Calu3 (cell line): ENCODE results near the gene ECI1. TPM values are rescaled to one million over a fixed set of nuclear protein-coding genes. Genes with fewer than 3 reads are reported as not detected.
A peak's percentile ranks its signal among the peaks of the same experiment; 100 is the strongest.

Experiments
- BruUV-seq: library from RNA; stranded (reverse); fragments of 400-500 nt; replicated peaks from 2 replicates; lab custom pipeline; 2021; lab: Mats Ljungman, UMichigan
- CTCF ChIA-PET: fragments of 300-600 bp; sonication (Branson Sonifier 250); formaldehyde crosslinking; loops from one replicate; lab custom pipeline; 2022; ENCODE audit warnings: antibody characterized with exemption; lab: Charles Lee
- DNase-seq: peaks from one replicate; pipeline ENCODE4 v3.0.0; 2022
- H3K27ac Mint-ChIP-seq: one replicate; pipeline ENCODE4 v1.8.0; 2022; ENCODE audit warnings: mixed read lengths; ENCODE audit not compliant: unreplicated experiment
- H3K27me3 Mint-ChIP-seq: one replicate; pipeline ENCODE4 v1.8.0; 2022; ENCODE audit warnings: mixed read lengths; ENCODE audit not compliant: unreplicated experiment
- H3K36me3 Mint-ChIP-seq: one replicate; pipeline ENCODE4 v1.8.0; 2022; ENCODE audit warnings: mild to moderate bottlenecking, moderate library complexity, mixed read lengths; ENCODE audit not compliant: insufficient read depth, unreplicated experiment
- H3K4me1 Mint-ChIP-seq: one replicate; pipeline ENCODE4 v1.8.0; 2022; ENCODE audit warnings: mild to moderate bottlenecking, low read depth, mixed read lengths; ENCODE audit not compliant: unreplicated experiment
- H3K4me3 Mint-ChIP-seq: one replicate; pipeline ENCODE4 v1.8.0; 2022; ENCODE audit warnings: mild to moderate bottlenecking, low read depth, moderate library complexity, mixed read lengths; ENCODE audit not compliant: unreplicated experiment
- H3K9me3 Mint-ChIP-seq: one replicate; pipeline ENCODE4 v1.8.0; 2022; ENCODE audit warnings: low read depth, mixed read lengths; ENCODE audit not compliant: unreplicated experiment
- intact Hi-C: fragments of 100-400 bp; cut with micrococcal nuclease; formaldehyde crosslinking; loops from one replicate; pipeline ENCODE4 v1.10.0; 2022; ENCODE audit not compliant: unreplicated experiment
- total RNA-seq: library from RNA; stranded (reverse); gene quantifications from 2 replicates; pipeline ENCODE4 v1.2.3, GENCODE V29; 2022
- TF ChIP-seq, protein P1 (sequence below): fragments of 200-600 bp; IDR thresholded peaks from one replicate; pipeline ENCODE4 v1.8.0; 2022; ENCODE audit warnings: antibody characterized with exemption; ENCODE audit not compliant: unreplicated experiment

ECI1 gene
- total RNA-seq, 1 experiment from 2014 or later: 85.7 TPM

- no peak for DNase-seq
- no TSS peak for BruUV-seq
- Mint-ChIP-seq H3K9me3 (no peaks in the 10 kb centered on the region), H3K27ac (no peak overlapping the region), H3K4me1 (peaks cover 9% of the 10 kb centered on the region), H3K4me3 (no peak overlapping the region), H3K27me3 (no peaks in the 10 kb centered on the region), H3K36me3 (peaks cover 74% of the 10 kb centered on the region)
- TF ChIP-seq, protein P1, sequence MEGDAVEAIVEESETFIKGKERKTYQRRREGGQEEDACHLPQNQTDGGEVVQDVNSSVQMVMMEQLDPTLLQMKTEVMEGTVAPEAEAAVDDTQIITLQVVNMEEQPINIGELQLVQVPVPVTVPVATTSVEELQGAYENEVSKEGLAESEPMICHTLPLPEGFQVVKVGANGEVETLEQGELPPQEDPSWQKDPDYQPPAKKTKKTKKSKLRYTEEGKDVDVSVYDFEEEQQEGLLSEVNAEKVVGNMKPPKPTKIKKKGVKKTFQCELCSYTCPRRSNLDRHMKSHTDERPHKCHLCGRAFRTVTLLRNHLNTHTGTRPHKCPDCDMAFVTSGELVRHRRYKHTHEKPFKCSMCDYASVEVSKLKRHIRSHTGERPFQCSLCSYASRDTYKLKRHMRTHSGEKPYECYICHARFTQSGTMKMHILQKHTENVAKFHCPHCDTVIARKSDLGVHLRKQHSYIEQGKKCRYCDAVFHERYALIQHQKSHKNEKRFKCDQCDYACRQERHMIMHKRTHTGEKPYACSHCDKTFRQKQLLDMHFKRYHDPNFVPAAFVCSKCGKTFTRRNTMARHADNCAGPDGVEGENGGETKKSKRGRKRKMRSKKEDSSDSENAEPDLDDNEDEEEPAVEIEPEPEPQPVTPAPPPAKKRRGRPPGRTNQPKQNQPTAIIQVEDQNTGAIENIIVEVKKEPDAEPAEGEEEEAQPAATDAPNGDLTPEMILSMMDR: no peak
- CTCF ChIA-PET: interaction anchor here (0.6 kb wide), 1 partner anchor 572 kb away, joined by 4 read pairs; no protein-coding TSS in a partner anchor
- intact Hi-C loops: no loop called here
Measured at GRCh38 chr16:2228161-2228824, 23.1 kb downstream of the ECI1 start.

DNA sequence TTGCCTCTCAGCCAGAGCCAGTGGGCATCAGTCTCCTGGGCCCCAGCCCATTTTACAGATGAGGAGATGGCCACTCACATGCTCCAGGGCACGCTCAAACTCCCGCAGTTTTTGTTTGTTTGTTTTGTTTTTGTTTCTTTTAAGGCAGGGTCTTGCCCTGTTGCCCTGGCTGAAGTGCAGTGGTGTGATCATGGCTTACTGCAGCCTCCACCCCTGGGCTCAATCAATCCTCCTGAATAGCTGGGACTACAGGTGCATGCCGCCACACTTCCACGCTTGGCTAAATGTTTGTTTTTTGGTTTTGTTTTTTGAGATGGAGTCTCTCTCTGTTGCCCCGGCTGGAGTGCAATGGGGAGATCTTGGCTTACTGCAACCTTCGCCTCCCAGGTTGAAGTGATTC, 24.5 kb downstream of the ECI1 start:
- intact Hi-C loops: no loop called here
- CTCF ChIA-PET: interaction anchor here (0.9 kb wide), 1 partner anchor 71 kb away, joined by 3 read pairs; the partner anchor contains the start of gene TRAF7
- TF ChIP-seq, protein P1: no peak

DNA sequence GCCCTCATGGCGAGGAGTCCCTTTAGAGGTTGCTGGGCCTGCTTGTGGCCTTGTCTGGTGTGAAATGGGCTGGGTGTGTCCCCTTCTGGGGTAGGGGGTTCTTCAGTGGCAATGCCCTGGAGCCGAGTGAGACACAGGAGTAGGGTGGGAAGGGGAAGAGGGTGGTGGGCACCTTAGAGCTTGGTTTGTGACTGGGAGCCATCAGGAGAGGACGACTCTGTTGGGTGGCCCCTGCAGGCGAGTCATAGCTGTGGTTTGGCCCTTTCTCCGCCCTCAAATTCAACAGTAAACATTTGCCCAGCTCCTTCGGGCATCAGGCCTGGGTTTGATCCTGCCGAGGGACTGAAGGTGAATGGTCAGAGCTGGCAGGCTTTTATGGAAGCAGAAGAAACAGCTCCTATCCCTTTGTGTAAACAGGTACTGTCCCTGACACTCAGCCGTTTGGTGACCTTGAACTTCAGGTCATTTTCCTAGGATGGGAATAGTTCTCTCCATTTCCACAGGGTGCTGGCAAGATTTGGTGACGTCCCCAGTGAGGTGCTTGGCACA, 25.1 kb downstream of the ECI1 start:
- H3K27me3 Mint-ChIP-seq: no peaks in the 10 kb centered on the region
- H3K4me1 Mint-ChIP-seq: peaks cover 9% of the 10 kb centered on the region
- peaks cover 68% of the 10 kb centered on the region for H3K36me3 Mint-ChIP-seq
- no TSS peak for BruUV-seq
- intact Hi-C loops: no loop called here
- H3K4me3 Mint-ChIP-seq: no peak overlapping the region
- H3K9me3 Mint-ChIP-seq: no peaks in the 10 kb centered on the region
- CTCF ChIA-PET: interaction anchor here (0.7 to 1.0 kb wide), 3 partner anchors 25 to 231 kb away, joined by 3 to 8 read pairs (median 5); partner anchors contain the start of genes ECI1 and TRAF7
- no peak overlapping the region for H3K27ac Mint-ChIP-seq
- TF ChIP-seq, protein P1: no peak
- DNase-seq: no peak

More for the DNA sequence above, 24.5 kb downstream of the ECI1 start:
- Mint-ChIP-seq H3K36me3 (peaks cover 71% of the 10 kb centered on the region), H3K27ac (peak overlapping the region; percentile 19), H3K9me3 (no peaks in the 10 kb centered on the region), H3K4me1 (peaks cover 9% of the 10 kb centered on the region), H3K4me3 (no peak overlapping the region), H3K27me3 (no peaks in the 10 kb centered on the region)
- DNase-seq: no peak
- BruUV-seq: no TSS peak

GRCh38 chr16:2223942-2224486, 27.4 kb downstream of the ECI1 start:
- Mint-ChIP-seq H3K4me1 (peaks cover 9% of the 10 kb centered on the region), H3K9me3 (no peaks in the 10 kb centered on the region), H3K36me3 (peaks cover 57% of the 10 kb centered on the region), H3K27ac (peak overlapping the region; percentile 85), H3K27me3 (no peaks in the 10 kb centered on the region), H3K4me3 (peak overlapping the region; percentile 86)
- CTCF ChIA-PET: no interaction called here
- intact Hi-C loops: no loop called here
- DNase-seq: peak; percentile 54
- TF ChIP-seq, protein P1: no peak
- TSS peak; percentile 66 for BruUV-seq
